Measurements from ENCODE around the gene CPED1.

- TF ChIP-seq EP300 (IDR thresholded peaks at IDR 0.05; ENCODE audit: borderline replicate concordance in 1 of 2, control insufficient read depth in 1 of 2, low read depth in 2 of 2, low read length in 2 of 2): no peak
- no peak for TF ChIP-seq FOXM1 (IDR thresholded peaks at IDR 0.05; ENCODE audit: low read depth, low read length)
- no peak for TF ChIP-seq ZBTB33 (IDR thresholded peaks at IDR 0.05)
- no peak for TF ChIP-seq BRCA1 (IDR thresholded peaks at IDR 0.05; ENCODE audit: low read depth, low read length)
- no peak for TF ChIP-seq FOXK2 (IDR thresholded peaks at IDR 0.05)
- TF ChIP-seq POLR2AphosphoS5 (IDR thresholded peaks at IDR 0.05; ENCODE audit: low read length): no peak
- TF ChIP-seq EZH2 (IDR thresholded peaks at IDR 0.05; ENCODE audit: borderline replicate concordance, control insufficient read depth, low read depth, low read length): no peak
- TF ChIP-seq CTCF (IDR thresholded peaks at IDR 0.05 in 2 of 3, conservative IDR thresholded peaks at IDR 0.05 in 1 of 3; ENCODE audit: control insufficient read depth in 2 of 3, extremely low read depth in 1 of 3, insufficient read depth in 1 of 3, low read depth in 3 of 3, low read length in 3 of 3): no peak
- TF ChIP-seq PBX3 (IDR thresholded peaks at IDR 0.05; ENCODE audit: insufficient replicate concordance, low read depth, low read length): no peak
- TF ChIP-seq ATF2 (IDR thresholded peaks at IDR 0.05; ENCODE audit: low read length): no peak
- no peak for TF ChIP-seq ZNF24 (IDR thresholded peaks at IDR 0.05)
- TF ChIP-seq JUNB (IDR thresholded peaks at IDR 0.05): no peak
- TF ChIP-seq REST (IDR thresholded peaks at IDR 0.05; ENCODE audit: low read depth, low read length): no peak
Measured at GRCh38 chr7:120994512-120995410, 6.2 kb downstream of the CPED1 start.
